ENCODE measurements around the gene RXRA. TPM values are rescaled to one million over a fixed set of nuclear protein-coding genes. Genes with fewer than 3 reads are reported as not detected.

The RXRA gene
- total and polyA plus RNA-seq, 5 donors: 48.1 to 72.3 (median 62.2) TPM

DNA sequence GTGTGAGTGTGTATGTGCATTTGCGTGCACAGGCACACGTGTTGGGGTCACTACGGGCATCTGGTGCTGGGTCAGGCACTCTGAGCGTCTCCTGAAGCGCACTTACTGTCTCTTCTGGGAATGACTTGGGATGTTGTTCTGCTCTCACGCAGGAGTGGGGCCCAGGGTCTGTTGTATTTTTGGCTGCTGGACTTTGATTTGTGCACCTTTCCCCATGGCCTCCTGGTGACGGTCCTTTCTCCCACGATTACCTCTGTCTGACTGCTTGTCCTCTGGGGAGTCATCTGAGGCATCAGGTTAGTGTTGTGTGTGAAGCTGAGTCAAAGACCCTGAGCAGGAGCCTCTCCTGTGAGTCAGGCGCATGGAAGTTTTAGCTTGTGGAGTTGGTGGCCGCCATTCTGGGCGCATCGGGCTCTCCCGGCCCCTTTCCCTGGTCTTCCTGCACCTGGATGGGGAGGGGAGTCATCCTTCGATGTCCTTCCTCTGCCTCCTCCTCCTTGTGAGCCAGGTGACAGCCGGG is 62.1 kb downstream of the RXRA start:
- Histone ChIP-seq H3K27me3 (ENCODE audit: control insufficient read depth, insufficient read depth) (no peaks in the 10 kb centered on the region), H3K9me3 (ENCODE audit: control insufficient read depth, low read length) (no peaks in the 10 kb centered on the region), H3K4me3 (ENCODE audit: low read length) (no peak overlapping the region), H3K4me1 (ENCODE audit: control insufficient read depth, insufficient read depth, low read length) (peaks cover 41% of the 10 kb centered on the region), H3K27ac (ENCODE audit: low read length) (no peak overlapping the region)
- intact Hi-C loops (cut with DNase I): no loop called here
- 82% methylated on average over 15 of the region's 15 CpGs for WGBS
- ATAC-seq (no peak), DNase-seq (no peak)

DNA sequence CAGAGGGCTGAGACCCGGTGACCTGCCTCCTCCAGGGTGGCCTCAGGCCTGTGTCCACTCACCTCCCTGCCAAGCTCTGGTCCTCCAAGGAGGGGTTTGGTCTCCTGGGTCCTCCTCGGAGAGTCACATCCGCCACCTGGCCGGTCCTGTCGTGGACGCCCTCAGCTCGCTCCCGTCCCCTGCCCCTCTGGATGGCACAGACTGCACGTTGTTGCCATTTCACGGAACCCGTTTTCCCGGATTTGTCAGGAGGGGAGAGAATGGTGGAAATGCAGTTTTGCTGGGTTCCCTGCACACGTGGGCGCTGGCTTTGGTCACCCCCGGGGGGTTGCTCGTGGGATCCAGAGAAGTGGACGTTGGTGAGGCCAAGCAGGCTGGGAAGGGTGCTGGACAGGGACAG is 62.7 kb downstream of the RXRA start:
- no peak overlapping the region for H3K27ac ChIP-seq (ENCODE audit: low read length)
- no peaks in the 10 kb centered on the region for H3K27me3 ChIP-seq (ENCODE audit: control insufficient read depth, insufficient read depth)
- intact Hi-C loops (cut with DNase I): no loop called here
- ATAC-seq (no peak), DNase-seq (no peak)
- no peak overlapping the region for H3K4me3 ChIP-seq (ENCODE audit: low read length)
- H3K9me3 ChIP-seq (ENCODE audit: control insufficient read depth, low read length): no peaks in the 10 kb centered on the region
- 75% methylated on average over 17 of the region's 17 CpGs for WGBS
- H3K4me1 ChIP-seq (ENCODE audit: control insufficient read depth, insufficient read depth, low read length): peaks cover 38% of the 10 kb centered on the region

DNA sequence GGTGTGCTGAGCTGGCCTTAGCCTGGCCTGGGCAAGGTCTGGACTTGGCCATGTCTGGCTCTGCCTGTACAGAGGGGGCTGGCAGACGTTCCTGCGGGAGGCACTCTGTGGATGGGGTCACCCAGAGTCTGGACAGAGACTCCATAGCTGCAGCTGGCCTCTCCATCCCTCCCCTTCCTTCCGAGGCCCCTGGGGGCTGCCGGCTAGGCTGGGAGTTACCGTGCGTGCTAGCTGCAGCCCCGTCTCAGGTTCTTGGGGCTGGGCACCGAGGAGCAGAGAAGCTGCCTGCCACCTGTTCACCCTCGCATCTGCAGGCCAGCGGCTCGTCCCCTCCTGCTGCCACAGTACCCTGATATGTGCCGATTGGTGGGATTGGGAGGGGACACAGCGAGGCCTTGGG is 63.4 kb downstream of the RXRA start:
- H3K9me3 ChIP-seq (ENCODE audit: control insufficient read depth, low read length): no peaks in the 10 kb centered on the region
- intact Hi-C loops (cut with DNase I): no loop called here
- peak in 1 of 2 donors; percentile 2 for ATAC-seq
- DNase-seq: no peak
- H3K27me3 ChIP-seq (ENCODE audit: control insufficient read depth, insufficient read depth): no peaks in the 10 kb centered on the region
- H3K4me3 ChIP-seq (ENCODE audit: low read length): no peak overlapping the region
- peaks cover 40% of the 10 kb centered on the region for H3K4me1 ChIP-seq (ENCODE audit: control insufficient read depth, insufficient read depth, low read length)
- no peak overlapping the region for H3K27ac ChIP-seq (ENCODE audit: low read length)
- WGBS: 55% methylated on average over 13 of the region's 13 CpGs

DNA sequence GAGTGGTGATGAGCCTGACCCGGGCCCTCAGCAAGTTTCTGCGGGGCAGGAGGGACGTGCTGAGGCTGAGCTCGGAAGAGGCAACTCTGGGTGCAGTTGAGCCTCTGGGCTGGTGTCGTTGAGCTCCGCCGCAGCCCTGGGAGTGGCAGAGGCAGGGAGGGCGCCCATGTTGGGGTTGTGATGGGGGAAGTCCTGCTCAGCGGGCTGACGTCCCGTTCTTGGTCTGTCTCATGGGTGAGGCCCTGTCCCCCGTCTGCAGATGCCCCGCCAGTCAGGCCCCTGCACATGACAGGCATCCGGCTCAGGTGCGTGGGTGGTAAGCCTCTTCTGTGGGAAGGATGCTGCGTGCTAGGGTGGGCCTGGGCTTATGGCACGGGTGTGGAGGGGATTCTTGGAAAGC is 64.3 kb downstream of the RXRA start:
- intact Hi-C loops (cut with DNase I): no loop called here
- no peak for ATAC-seq
- no peak for DNase-seq
- H3K9me3 ChIP-seq (ENCODE audit: control insufficient read depth, low read length): no peaks in the 10 kb centered on the region
- WGBS: 78% methylated on average over 17 of the region's 17 CpGs
- no peak overlapping the region for H3K27ac ChIP-seq (ENCODE audit: low read length)
- H3K4me3 ChIP-seq (ENCODE audit: low read length): no peak overlapping the region
- peaks cover 42% of the 10 kb centered on the region for H3K4me1 ChIP-seq (ENCODE audit: control insufficient read depth, insufficient read depth, low read length)
- H3K27me3 ChIP-seq (ENCODE audit: control insufficient read depth, insufficient read depth): no peaks in the 10 kb centered on the region

DNA sequence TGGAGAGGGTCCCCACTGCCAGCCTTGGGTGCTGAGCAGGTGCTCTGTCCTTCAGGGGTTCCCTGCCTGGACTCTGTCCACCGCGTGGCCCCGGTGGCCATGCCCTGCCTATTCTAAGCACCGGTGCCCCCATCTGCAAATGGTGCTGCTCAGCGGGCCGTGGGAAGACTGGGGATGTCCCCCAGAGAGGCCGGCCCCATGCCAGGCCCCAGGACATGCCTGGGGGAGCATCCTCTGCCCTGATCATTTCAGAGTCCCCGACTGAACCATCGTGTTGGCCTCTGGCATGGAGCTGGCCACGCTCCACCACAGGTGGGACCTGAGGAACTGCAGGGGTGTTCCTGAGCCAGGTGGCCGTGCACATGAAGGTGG is 64.7 kb downstream of the RXRA start:
- no peaks in the 10 kb centered on the region for H3K27me3 ChIP-seq (ENCODE audit: control insufficient read depth, insufficient read depth)
- WGBS: 83% methylated on average over 11 of the region's 11 CpGs
- intact Hi-C loops (cut with DNase I): no loop called here
- H3K4me3 ChIP-seq (ENCODE audit: low read length): no peak overlapping the region
- no peak for DNase-seq
- H3K4me1 ChIP-seq (ENCODE audit: control insufficient read depth, insufficient read depth, low read length): peaks cover 40% of the 10 kb centered on the region
- no peak overlapping the region for H3K27ac ChIP-seq (ENCODE audit: low read length)
- H3K9me3 ChIP-seq (ENCODE audit: control insufficient read depth, low read length): no peaks in the 10 kb centered on the region
- ATAC-seq: no peak

DNA sequence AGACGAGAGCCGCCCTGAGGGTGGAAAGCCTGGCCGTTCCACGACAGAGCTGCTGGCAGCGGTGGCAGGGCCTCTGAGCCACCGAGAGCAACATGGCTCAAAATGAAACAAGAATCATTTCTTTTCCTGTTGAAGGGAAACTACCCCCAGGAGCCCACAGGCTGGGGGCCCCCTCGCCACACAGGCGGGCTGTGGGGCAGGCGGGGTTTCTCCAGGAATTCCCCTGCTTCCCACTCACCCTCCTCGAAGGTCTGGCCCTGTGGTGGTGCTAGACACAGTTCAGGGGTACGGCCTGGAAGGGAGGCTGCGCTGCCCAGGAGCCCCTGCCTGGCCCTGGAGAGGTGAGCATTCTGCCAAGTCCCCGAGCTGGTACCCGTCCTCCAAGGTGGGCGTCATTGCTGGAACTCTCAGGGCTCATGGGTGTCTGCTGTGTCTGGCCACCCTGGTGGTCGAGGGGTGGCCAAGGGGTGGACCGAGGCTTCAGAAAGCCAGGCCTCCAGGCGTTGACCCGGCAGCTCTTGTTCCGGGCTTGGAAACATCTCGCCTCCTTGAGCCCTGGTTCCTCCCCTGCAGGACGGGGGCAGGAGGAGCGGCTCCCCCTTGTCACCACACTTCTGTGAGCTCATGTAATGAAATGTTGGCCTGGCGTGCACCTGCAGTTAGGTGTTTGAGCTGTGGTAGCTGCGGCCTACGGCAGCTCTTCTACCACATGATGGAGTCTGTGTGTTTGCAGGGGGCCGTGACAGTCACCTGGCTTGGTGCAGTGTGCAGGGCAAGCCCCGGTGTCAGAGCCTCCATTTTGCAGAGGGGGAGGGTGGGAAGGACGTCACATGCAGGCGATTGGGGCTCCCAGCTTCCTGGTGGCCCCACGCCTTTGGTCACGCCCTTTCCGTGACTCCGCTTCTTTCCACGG is 65.3 kb downstream of the RXRA start:
- ATAC-seq: peak in 1 of 2 donors; percentile 57
- peaks cover 43% of the 10 kb centered on the region for H3K4me1 ChIP-seq (ENCODE audit: control insufficient read depth, insufficient read depth, low read length)
- H3K9me3 ChIP-seq (ENCODE audit: control insufficient read depth, low read length): no peaks in the 10 kb centered on the region
- no peak for DNase-seq
- intact Hi-C loops (cut with DNase I): no loop called here
- H3K27ac ChIP-seq (ENCODE audit: low read length): no peak overlapping the region
- H3K27me3 ChIP-seq (ENCODE audit: control insufficient read depth, insufficient read depth): no peaks in the 10 kb centered on the region
- H3K4me3 ChIP-seq (ENCODE audit: low read length): no peak overlapping the region
- WGBS: 62% methylated on average over 35 of the region's 35 CpGs

DNA sequence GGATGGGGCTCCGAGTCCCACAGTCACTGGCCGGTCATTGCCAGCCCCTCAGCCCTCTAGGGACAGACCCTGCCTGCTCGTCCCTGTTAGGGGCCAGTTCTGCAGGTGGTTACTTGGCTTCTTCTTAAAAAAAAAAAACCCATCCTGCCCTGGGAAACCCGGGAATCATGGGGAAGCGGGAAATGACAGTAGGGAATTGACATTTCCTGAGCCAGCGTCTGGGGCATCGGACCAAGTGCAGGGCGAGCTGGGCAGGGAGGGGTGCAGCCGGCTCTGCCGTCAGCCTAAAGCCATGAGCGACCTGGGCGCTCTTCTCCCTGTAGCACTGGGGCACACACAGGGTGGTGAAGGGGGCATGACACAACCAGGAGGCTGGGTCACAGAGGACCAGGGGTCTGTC is 66.6 kb downstream of the RXRA start:
- WGBS: 74% methylated on average over 12 of the region's 12 CpGs
- ATAC-seq: no peak

DNA sequence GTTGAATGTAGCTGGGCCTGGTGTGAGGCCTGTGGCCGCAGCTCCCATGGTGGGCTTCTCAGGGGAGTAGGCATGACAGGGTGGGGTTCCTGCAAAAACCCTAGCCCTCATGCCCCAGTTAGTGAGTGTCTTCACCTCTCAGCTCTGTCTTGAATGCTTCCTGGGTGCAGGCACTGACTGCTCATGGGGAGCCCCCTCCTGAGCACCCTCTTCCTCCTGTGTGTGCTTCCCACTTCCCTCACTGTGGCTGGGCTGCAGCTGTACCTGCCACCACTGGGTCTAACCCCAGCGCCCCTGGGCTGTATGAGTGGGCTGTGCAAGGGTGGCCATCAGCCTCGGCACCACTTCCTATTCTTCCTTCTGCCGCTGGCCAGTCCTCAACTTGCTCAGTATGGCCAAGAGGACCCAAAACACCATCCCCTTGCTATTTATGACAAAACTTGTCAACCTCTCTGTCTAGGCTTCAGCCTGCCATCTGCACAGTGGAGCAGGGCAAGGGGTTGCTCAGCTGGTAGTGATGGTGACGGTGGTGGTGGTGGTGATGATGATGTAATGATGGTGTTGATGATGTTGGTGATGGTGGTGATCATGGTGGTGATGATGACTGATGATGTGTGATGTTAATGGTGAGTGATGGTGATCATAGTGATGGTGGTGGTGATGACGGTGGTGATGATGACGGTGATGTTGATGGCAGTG is 67.5 kb downstream of the RXRA start:
- WGBS: 97% methylated on average over 7 of the region's 7 CpGs
- Histone ChIP-seq H3K27me3 (ENCODE audit: control insufficient read depth, insufficient read depth) (no peaks in the 10 kb centered on the region), H3K4me1 (ENCODE audit: control insufficient read depth, insufficient read depth, low read length) (peaks cover 35% of the 10 kb centered on the region), H3K9me3 (ENCODE audit: control insufficient read depth, low read length) (no peaks in the 10 kb centered on the region), H3K27ac (ENCODE audit: low read length) (no peak overlapping the region), H3K4me3 (ENCODE audit: low read length) (no peak overlapping the region)
- DNase-seq (no peak), ATAC-seq (no peak)
- intact Hi-C loops (cut with DNase I): no loop called here

More for the DNA sequence above, 66.6 kb downstream of the RXRA start:
- Histone ChIP-seq H3K27ac (ENCODE audit: low read length) (no peak overlapping the region), H3K27me3 (ENCODE audit: control insufficient read depth, insufficient read depth) (no peaks in the 10 kb centered on the region), H3K4me1 (ENCODE audit: control insufficient read depth, insufficient read depth, low read length) (peaks cover 36% of the 10 kb centered on the region), H3K9me3 (ENCODE audit: control insufficient read depth, low read length) (no peaks in the 10 kb centered on the region), H3K4me3 (ENCODE audit: low read length) (no peak overlapping the region)
- no peak for DNase-seq
- intact Hi-C loops (cut with DNase I): no loop called here

DNA sequence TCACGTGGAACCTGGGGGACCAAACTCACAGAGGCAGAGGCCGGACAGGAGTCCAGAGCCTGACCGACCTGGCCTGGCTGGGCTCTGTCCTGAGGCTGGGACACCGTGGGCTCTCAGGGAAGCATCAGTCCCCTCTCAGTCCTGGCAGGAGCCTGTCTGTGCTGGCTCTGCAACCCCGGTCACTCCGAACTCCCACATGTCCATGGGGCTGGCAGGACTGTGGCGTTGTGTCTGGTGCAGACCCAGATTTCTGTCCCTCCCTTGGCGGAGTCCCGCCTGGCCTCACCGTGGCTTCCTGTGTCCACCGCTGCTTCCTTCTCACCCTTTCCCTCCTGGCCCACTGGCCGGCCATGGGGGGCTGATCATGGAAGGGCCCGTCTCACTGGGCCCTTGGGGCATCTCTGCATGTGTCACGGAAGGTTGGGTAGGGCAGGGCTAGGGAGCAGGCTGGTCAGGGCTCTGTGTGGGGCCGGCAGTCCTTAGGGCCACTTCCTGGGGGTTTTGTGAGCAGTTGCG is 68.8 kb downstream of the RXRA start:
- Histone ChIP-seq H3K4me3 (ENCODE audit: low read length) (no peak overlapping the region), H3K27me3 (ENCODE audit: control insufficient read depth, insufficient read depth) (no peaks in the 10 kb centered on the region), H3K27ac (ENCODE audit: low read length) (no peak overlapping the region), H3K4me1 (ENCODE audit: control insufficient read depth, insufficient read depth, low read length) (peaks cover 24% of the 10 kb centered on the region), H3K9me3 (ENCODE audit: control insufficient read depth, low read length) (no peaks in the 10 kb centered on the region)
- intact Hi-C loops (cut with DNase I): no loop called here
- no peak for DNase-seq
- WGBS: 46% methylated on average over 16 of the region's 16 CpGs
- peak; percentile 4 to 14 for ATAC-seq

DNA sequence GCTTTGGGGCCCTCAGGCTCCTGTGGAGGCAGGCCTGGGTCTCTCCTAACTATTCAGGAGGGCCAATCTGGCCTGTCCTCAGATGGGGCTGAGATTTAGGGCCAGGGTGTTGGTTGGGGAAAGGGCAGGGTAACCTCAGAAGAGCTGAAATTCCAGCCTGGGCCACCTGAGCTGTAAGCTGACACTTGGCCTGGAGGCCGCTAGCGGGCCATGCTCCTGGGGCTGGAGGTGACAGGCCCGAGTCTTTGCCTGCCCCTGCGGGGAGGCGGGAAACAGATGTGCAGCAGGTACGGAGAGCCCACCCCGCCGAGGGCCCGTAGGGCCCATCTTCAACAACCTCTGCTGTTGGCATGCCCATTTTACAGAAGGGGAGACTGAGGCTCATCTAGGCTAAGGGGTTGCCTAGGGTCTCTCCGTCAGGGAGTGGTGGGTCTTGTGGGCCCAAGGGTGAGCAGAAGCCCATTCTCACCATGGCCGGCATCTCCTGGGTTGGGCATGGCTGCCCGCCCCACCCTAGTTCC is 69.5 kb downstream of the RXRA start:
- intact Hi-C loops (cut with DNase I): no loop called here
- H3K4me3 ChIP-seq (ENCODE audit: low read length): no peak overlapping the region

DNA sequence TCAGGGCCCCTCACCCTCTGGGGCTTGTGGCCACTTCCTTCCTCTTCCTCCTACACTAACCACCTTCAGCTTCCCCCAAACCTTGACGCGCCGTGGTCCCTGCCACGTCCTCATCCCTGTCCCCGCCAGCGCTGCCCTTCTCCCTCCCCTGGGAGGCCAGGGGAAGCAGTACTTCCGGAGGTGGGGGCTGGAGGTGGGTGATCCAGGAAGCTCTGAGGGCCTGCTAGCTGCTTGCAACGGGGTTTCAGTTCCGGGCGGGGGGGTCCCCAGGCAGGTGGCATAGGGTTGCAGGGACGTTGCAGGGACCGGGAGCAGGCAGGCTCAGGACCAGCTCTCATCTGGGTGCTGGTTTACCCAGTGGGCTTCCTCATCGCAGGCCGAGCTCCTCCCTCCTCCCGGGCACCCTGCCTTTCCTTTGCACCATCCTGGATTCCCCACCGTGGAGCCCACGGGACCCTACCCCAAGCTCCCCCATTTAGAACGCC is 70.0 kb downstream of the RXRA start:
- no peak overlapping the region for H3K27ac ChIP-seq (ENCODE audit: low read length)
- H3K4me1 ChIP-seq (ENCODE audit: control insufficient read depth, insufficient read depth, low read length): peaks cover 21% of the 10 kb centered on the region
- intact Hi-C loops (cut with DNase I): no loop called here
- H3K27me3 ChIP-seq (ENCODE audit: control insufficient read depth, insufficient read depth): no peaks in the 10 kb centered on the region
- DNase-seq (no peak), ATAC-seq (peak in 1 of 2 donors; percentile 5)
- no peak overlapping the region for H3K4me3 ChIP-seq (ENCODE audit: low read length)
- 53% methylated on average over 18 of the region's 18 CpGs for WGBS
- H3K9me3 ChIP-seq (ENCODE audit: control insufficient read depth, low read length): no peaks in the 10 kb centered on the region

More for the DNA sequence above, 69.5 kb downstream of the RXRA start:
- ATAC-seq (no peak), DNase-seq (no peak)
- H3K4me1 ChIP-seq (ENCODE audit: control insufficient read depth, insufficient read depth, low read length): peaks cover 21% of the 10 kb centered on the region
- WGBS: 82% methylated on average over 12 of the region's 12 CpGs
- H3K9me3 ChIP-seq (ENCODE audit: control insufficient read depth, low read length): no peaks in the 10 kb centered on the region
- no peak overlapping the region for H3K27ac ChIP-seq (ENCODE audit: low read length)
- no peaks in the 10 kb centered on the region for H3K27me3 ChIP-seq (ENCODE audit: control insufficient read depth, insufficient read depth)

Data from right cardiac atrium (tissue), 5 donors.